IMR-90 (cell line): ENCODE data around the gene TIMP1. TPM values are rescaled to one million over a fixed set of nuclear protein-coding genes. Genes with fewer than 3 reads are reported as not detected.

Experiments
- ATAC-seq: fragments of 200-7000 bp; cut with Tn5 transposase; 2 replicates; pipeline ENCODE4 v1.9.1; 2020; ENCODE audit warnings: low read depth, mild to moderate bottlenecking, moderate library complexity
- BruUV-seq: library from RNA; stranded (reverse); fragments of 400-500 nt; replicated peaks from 2 replicates; lab custom pipeline; 2021; lab: Mats Ljungman, UMichigan
- CTCF ChIA-PET: fragments of 300-600 bp; formaldehyde crosslinking; extraction: SDS; loops from one replicate; lab custom pipeline; 2021; ENCODE audit warnings: antibody characterized with exemption; lab: Yijun Ruan, JAX
- POLR2A ChIA-PET: fragments of 300-600 bp; sonication (Branson Sonifier 250); formaldehyde crosslinking; loops from one replicate; lab custom pipeline; 2022; ENCODE audit warnings: antibody characterized with exemption; ENCODE audit not compliant: unreplicated experiment; lab: Charles Lee
- DNase-seq: peaks from one replicate; pipeline ENCODE4 v3.0.0; 2013
- H2AFZ ChIP-seq: replicated peaks from 2 replicates; pipeline ENCODE3; 2013; ENCODE audit warnings: low read length, mild to moderate bottlenecking; ENCODE audit not compliant: poor library complexity
- H2AK5ac ChIP-seq: 2 replicates; pipeline ENCODE4 v1.6.1; 2013; ENCODE audit warnings: low read depth, low read length, inconsistent platforms
- H2AK9ac ChIP-seq: replicated peaks from 2 replicates; pipeline ENCODE3; 2013; ENCODE audit warnings: mild to moderate bottlenecking, low read depth, low read length, moderate library complexity; ENCODE audit not compliant: poor library complexity
- H2BK120ac ChIP-seq: 2 replicates; pipeline ENCODE4 v1.6.1; 2013; ENCODE audit warnings: low read depth, low read length, inconsistent platforms
- H2BK15ac ChIP-seq: 3 replicates; pipeline ENCODE4 v1.6.1; 2013; ENCODE audit warnings: low read depth, low read length, inconsistent platforms
- H2BK20ac ChIP-seq: 2 replicates; pipeline ENCODE4 v1.6.1; 2013; ENCODE audit warnings: low read depth, mild to moderate bottlenecking, inconsistent platforms, low read length, moderate library complexity
- H2BK5ac ChIP-seq: 2 replicates; pipeline ENCODE4 v1.6.1; 2013; ENCODE audit warnings: mild to moderate bottlenecking, low read depth, low read length, inconsistent platforms; ENCODE audit not compliant: poor library complexity, severe bottlenecking
- H3K14ac ChIP-seq: replicated peaks from 2 replicates; pipeline ENCODE4 v1.6.1; 2013; ENCODE audit warnings: low read depth, low read length, inconsistent platforms
- H3K18ac ChIP-seq: 2 replicates; pipeline ENCODE4 v1.6.1; 2013; ENCODE audit warnings: low read depth, low read length, control low read depth
- H3K23ac ChIP-seq: 2 replicates; pipeline ENCODE4 v1.6.1; 2013; ENCODE audit warnings: low read depth, low read length, inconsistent platforms
- H3K27ac ChIP-seq: 2 replicates; pipeline ENCODE4 v1.5.1; 2013; ENCODE audit warnings: mild to moderate bottlenecking, control low read depth, low read length; ENCODE audit not compliant: insufficient read depth
- H3K27me3 ChIP-seq: 2 replicates; pipeline ENCODE4 v1.6.1; 2013; ENCODE audit warnings: low read length; ENCODE audit not compliant: control insufficient read depth, insufficient read depth
- H3K36me3 ChIP-seq: 2 replicates; pipeline ENCODE4 v1.6.1; 2013; ENCODE audit warnings: low read length, mixed read lengths; ENCODE audit not compliant: control insufficient read depth, insufficient read depth
- H3K4ac ChIP-seq: 2 replicates; pipeline ENCODE4 v1.6.1; 2013; ENCODE audit warnings: low read depth, low read length, inconsistent platforms
- H3K4me1 ChIP-seq: 2 replicates; pipeline ENCODE4 v1.6.1; 2013; ENCODE audit warnings: low read length, mixed read lengths; ENCODE audit not compliant: control insufficient read depth, insufficient read depth
- H3K4me2 ChIP-seq: 2 replicates; pipeline ENCODE4 v1.6.1; 2013; ENCODE audit warnings: low read depth, mild to moderate bottlenecking, control low read depth, low read length, moderate library complexity
- H3K4me3 ChIP-seq: 2 replicates; pipeline ENCODE4 v1.5.1; 2013; ENCODE audit warnings: low read depth, mild to moderate bottlenecking, control low read depth, low read length, moderate library complexity; ENCODE audit not compliant: insufficient read depth
- H3K56ac ChIP-seq: 2 replicates; pipeline ENCODE4 v1.6.1; 2013; ENCODE audit warnings: low read length, inconsistent platforms; ENCODE audit not compliant: insufficient read depth; ENCODE audit errors: extremely low read depth
- H3K79me1 ChIP-seq, 2 experiments: 2 replicates each; pipeline ENCODE4 v1.6.1; 2013; ENCODE audit warnings: low read length in 2 of 2, inconsistent platforms in 1 of 2, low read depth in 1 of 2
- H3K9ac ChIP-seq: 2 replicates; pipeline ENCODE4 v1.6.1; 2013; ENCODE audit warnings: low read depth, low read length, control low read depth
- H3K9me1 ChIP-seq: 2 replicates; pipeline ENCODE4 v1.6.1; 2013; ENCODE audit warnings: low read length, inconsistent platforms; ENCODE audit not compliant: insufficient read depth
- H3K9me3 ChIP-seq: 2 replicates; pipeline ENCODE4 v1.6.1; 2013; ENCODE audit warnings: low read length; ENCODE audit not compliant: control insufficient read depth, insufficient read depth
- H4K20me1 ChIP-seq: 2 replicates; pipeline ENCODE4 v1.6.1; 2013; ENCODE audit warnings: low read length, inconsistent platforms; ENCODE audit not compliant: insufficient read depth
- H4K5ac ChIP-seq: 2 replicates; pipeline ENCODE4 v1.6.1; 2013; ENCODE audit warnings: mild to moderate bottlenecking, low read depth, low read length, control low read depth
- H4K8ac ChIP-seq, 2 experiments: 2 replicates each; pipeline ENCODE4 v1.6.1; 2013; ENCODE audit warnings: low read depth in 2 of 2, low read length in 2 of 2, control low read depth in 1 of 2, inconsistent platforms in 1 of 2
- H4K91ac ChIP-seq: 2 replicates; pipeline ENCODE4 v1.6.1; 2013; ENCODE audit warnings: low read depth, low read length, inconsistent platforms; ENCODE audit not compliant: insufficient read depth
- BHLHE40 ChIP-seq: fragments of 150-350 bp; IDR thresholded peaks from 2 replicates; pipeline ENCODE4 v1.6.1; 2016; ENCODE audit warnings: mild to moderate bottlenecking, low read depth, low read length
- CHD1 ChIP-seq: IDR thresholded peaks from 2 replicates; pipeline ENCODE4 v1.6.1; 2012; ENCODE audit warnings: low read depth, low read length, improper control_type of control experiment
- MAFK ChIP-seq: IDR thresholded peaks from 2 replicates; pipeline ENCODE4 v1.6.1; 2012; ENCODE audit warnings: low read depth, low read length, improper control_type of control experiment
- MAZ ChIP-seq: IDR thresholded peaks from 2 replicates; pipeline ENCODE4 v1.6.1; 2012; ENCODE audit warnings: low read depth, mild to moderate bottlenecking, low read length, improper control_type of control experiment, moderate library complexity, borderline replicate concordance
- MXI1 ChIP-seq: IDR thresholded peaks from 2 replicates; pipeline ENCODE4 v1.6.1; 2012; ENCODE audit warnings: low read depth, mild to moderate bottlenecking, low read length, moderate library complexity, borderline replicate concordance
- NFE2L2 ChIP-seq: fragments of 150-350 bp; IDR thresholded peaks from 2 replicates; pipeline ENCODE4 v1.6.1; 2016; ENCODE audit warnings: low read depth, mild to moderate bottlenecking, low read length
- POLR2A ChIP-seq: IDR thresholded peaks from 2 replicates; pipeline ENCODE4 v1.6.1; 2012; ENCODE audit warnings: mild to moderate bottlenecking, low read depth, low read length
- RAD21 ChIP-seq: IDR thresholded peaks from 2 replicates; pipeline ENCODE4 v1.6.1; 2012; ENCODE audit warnings: low read length, improper control_type of control experiment
- RCOR1 ChIP-seq: IDR thresholded peaks from 2 replicates; pipeline ENCODE4 v1.6.1; 2012; ENCODE audit warnings: mild to moderate bottlenecking, low read length, improper control_type of control experiment; ENCODE audit not compliant: insufficient replicate concordance
- RFX5 ChIP-seq: IDR thresholded peaks from 2 replicates; pipeline ENCODE4 v1.8.0; 2012; ENCODE audit warnings: low read depth, mild to moderate bottlenecking, low read length, moderate library complexity
- SMC3 ChIP-seq: fragments of 150-350 bp; IDR thresholded peaks from 2 replicates; pipeline ENCODE4 v1.6.1; 2016; ENCODE audit warnings: low read depth, mild to moderate bottlenecking, antibody characterized with exemption, low read length, moderate library complexity
- WGBS, 2 experiments: methylation state at CpG; one replicate each; pipeline versions ENCODE4 v1.1.5 to v1.1.7; 2013; ENCODE audit warnings: missing lambda C conversion rate in 2 of 2; ENCODE audit not compliant: insufficient read length in 1 of 2; ENCODE audit errors: extremely low coverage in 2 of 2; 5-methylcytosine and 5-hydroxymethylcytosine counted together
- dilution Hi-C: fragments of 300-500 bp; cut with HindIII; formaldehyde crosslinking; loops from one replicate; pipeline ENCODE4 v1.14.3; 2018; ENCODE audit warnings: low sequenced_read_pairs; ENCODE audit not compliant: unreplicated experiment
- in situ Hi-C: fragments of 300-500 bp; cut with MboI; formaldehyde crosslinking; loops from 3 replicates; pipeline ENCODE4 v1.14.3; 2019; ENCODE audit warnings: low sequenced_read_pairs, inconsistent platforms, mixed read lengths
- intact Hi-C: fragments of 100-400 bp; cut with micrococcal nuclease; formaldehyde crosslinking; loops from 2 replicates; pipeline ENCODE4 v1.10.0; 2022
- polyA plus RNA-seq, 3 experiments: library from polyadenylated mRNA; depleted of rRNA; stranded (reverse); fragments of >200 nt; gene quantifications; 2 replicates each; pipeline ENCODE4 v1.2.3, GENCODE V29; 2012; ENCODE audit warnings: low replicate concordance in 1 of 3
- total RNA-seq: library from RNA; depleted of rRNA; stranded (reverse); fragments of >200 nt; gene quantifications from 2 replicates; pipeline ENCODE4 v1.2.3, GENCODE V29; 2012
- TF ChIP-seq, protein P1 (sequence below): fragments of 150-350 bp; IDR thresholded peaks from 2 replicates; pipeline ENCODE4 v1.6.1; 2016; ENCODE audit warnings: low read depth, mild to moderate bottlenecking, low read length, moderate library complexity, borderline replicate concordance
- TF ChIP-seq, protein P2 (sequence below): fragments of 150-350 bp; IDR thresholded peaks from 2 replicates; pipeline ENCODE4 v1.6.1; 2017; ENCODE audit warnings: mild to moderate bottlenecking, antibody characterized with exemption, low read length, low read depth
- TF ChIP-seq, protein P3 (sequence below): conservative IDR thresholded peaks from 2 replicates; pipeline ENCODE4 v1.5.1; 2012; ENCODE audit warnings: mild to moderate bottlenecking, low read depth, low read length, improper control_type of control experiment

TIMP1 gene
- total and polyA plus RNA-seq, 2 of the 4 experiments (the other 2 are of a cell fraction): 512 to 3,078 TPM

DNA sequence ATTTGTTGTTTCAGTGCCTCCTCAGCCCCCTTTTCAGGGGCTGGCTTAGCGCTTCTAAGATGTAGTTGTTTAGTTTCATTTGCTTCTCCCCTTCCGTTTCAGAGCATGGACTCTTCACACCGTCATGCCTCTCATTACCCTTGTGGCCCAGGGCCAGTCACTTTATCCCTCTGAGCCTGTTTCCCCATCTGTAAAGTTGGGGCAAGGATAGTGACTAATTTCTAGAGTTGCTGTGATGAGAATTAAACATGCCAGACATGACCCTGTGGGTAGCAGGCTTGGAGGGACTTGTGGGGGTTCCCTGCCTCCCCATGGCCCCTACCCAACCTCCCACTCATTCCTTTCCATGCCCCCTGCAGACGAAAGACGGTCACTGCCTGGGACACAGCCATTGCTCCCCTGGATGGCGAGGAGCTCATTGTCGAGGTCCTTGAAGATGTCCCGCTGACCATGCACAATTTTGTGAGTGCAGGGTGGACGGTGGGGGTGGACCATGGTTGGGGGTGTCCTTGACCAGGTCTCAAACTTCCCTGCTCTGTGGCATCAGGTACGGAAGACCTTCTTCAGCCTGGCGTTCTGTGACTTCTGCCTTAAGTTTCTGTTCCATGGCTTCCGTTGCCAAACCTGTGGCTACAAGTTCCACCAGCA lies 17.7 kb upstream of the TIMP1 start:
- Histone ChIP-seq H3K9ac (no peak overlapping the region), H3K23ac (no peak overlapping the region), H3K27ac (no peak overlapping the region), H3K56ac (no peak overlapping the region), H2BK120ac (no peak overlapping the region), H4K91ac (no peak overlapping the region), H3K4ac (no peak overlapping the region), H2BK5ac (no peak overlapping the region), H3K14ac (no peak overlapping the region), H3K79me1 (peaks cover 12 to 36% of the 10 kb centered on the region in 2 experiments), H3K4me3 (no peak overlapping the region), H3K27me3 (no peaks in the 10 kb centered on the region), H4K8ac (no peak overlapping the region), H4K5ac (no peak overlapping the region), H3K4me1 (0 out of 2 replicates have a peak, but pooled peaks cover 1% of the 10 kb centered on the region), H3K4me2 (no peak overlapping the region), H2BK15ac (no peak overlapping the region; the same call in 2 of the 3 replicates), H3K9me1 (peaks cover 3% of the 10 kb centered on the region; the same call in 1 of the 2 replicates), H3K36me3 (peaks cover 24% of the 10 kb centered on the region), H3K18ac (no peak overlapping the region), H2AK9ac (no peak overlapping the region), H2BK20ac (no peak overlapping the region), H2AK5ac (no peak overlapping the region), H4K20me1 (peaks cover 4% of the 10 kb centered on the region), H2AFZ (no peak overlapping the region), H3K9me3 (no peaks in the 10 kb centered on the region)
- ChIA-PET POLR2A (no interaction called here), CTCF (no interaction called here)
- no peak for DNase-seq
- TF ChIP-seq MAZ: no peak
- TF ChIP-seq RFX5: no peak
- TF ChIP-seq MAFK: no peak
- no peak for TF ChIP-seq RCOR1
- TF ChIP-seq, protein P1, sequence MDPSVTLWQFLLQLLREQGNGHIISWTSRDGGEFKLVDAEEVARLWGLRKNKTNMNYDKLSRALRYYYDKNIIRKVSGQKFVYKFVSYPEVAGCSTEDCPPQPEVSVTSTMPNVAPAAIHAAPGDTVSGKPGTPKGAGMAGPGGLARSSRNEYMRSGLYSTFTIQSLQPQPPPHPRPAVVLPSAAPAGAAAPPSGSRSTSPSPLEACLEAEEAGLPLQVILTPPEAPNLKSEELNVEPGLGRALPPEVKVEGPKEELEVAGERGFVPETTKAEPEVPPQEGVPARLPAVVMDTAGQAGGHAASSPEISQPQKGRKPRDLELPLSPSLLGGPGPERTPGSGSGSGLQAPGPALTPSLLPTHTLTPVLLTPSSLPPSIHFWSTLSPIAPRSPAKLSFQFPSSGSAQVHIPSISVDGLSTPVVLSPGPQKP: no peak
- TF ChIP-seq BHLHE40: no peak
- TF ChIP-seq, protein P2, sequence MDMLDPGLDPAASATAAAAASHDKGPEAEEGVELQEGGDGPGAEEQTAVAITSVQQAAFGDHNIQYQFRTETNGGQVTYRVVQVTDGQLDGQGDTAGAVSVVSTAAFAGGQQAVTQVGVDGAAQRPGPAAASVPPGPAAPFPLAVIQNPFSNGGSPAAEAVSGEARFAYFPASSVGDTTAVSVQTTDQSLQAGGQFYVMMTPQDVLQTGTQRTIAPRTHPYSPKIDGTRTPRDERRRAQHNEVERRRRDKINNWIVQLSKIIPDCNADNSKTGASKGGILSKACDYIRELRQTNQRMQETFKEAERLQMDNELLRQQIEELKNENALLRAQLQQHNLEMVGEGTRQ: no peak
- TF ChIP-seq, protein P3, sequence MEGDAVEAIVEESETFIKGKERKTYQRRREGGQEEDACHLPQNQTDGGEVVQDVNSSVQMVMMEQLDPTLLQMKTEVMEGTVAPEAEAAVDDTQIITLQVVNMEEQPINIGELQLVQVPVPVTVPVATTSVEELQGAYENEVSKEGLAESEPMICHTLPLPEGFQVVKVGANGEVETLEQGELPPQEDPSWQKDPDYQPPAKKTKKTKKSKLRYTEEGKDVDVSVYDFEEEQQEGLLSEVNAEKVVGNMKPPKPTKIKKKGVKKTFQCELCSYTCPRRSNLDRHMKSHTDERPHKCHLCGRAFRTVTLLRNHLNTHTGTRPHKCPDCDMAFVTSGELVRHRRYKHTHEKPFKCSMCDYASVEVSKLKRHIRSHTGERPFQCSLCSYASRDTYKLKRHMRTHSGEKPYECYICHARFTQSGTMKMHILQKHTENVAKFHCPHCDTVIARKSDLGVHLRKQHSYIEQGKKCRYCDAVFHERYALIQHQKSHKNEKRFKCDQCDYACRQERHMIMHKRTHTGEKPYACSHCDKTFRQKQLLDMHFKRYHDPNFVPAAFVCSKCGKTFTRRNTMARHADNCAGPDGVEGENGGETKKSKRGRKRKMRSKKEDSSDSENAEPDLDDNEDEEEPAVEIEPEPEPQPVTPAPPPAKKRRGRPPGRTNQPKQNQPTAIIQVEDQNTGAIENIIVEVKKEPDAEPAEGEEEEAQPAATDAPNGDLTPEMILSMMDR: no peak
- TF ChIP-seq SMC3: no peak
- no peak for TF ChIP-seq POLR2A
- no peak for TF ChIP-seq RAD21
- TF ChIP-seq CHD1: no peak
- no peak for TF ChIP-seq NFE2L2
- TF ChIP-seq MXI1: no peak
- ATAC-seq: no peak
- dilution Hi-C loops: no loop called here
- intact Hi-C loops: loop anchor here (5.0 kb wide), 1 partner anchor 463 kb away; no protein-coding TSS in a partner anchor
- in situ Hi-C loops: loop anchor here (5.0 kb wide), 1 partner anchor 83 kb away; no protein-coding TSS in a partner anchor
- TSS peak; percentile 19 for BruUV-seq
- no CpG with 5 or more reads among the region's 12 CpGs for WGBS, 2 experiments
